Activated effector memory CD4-positive, alpha-beta T cell treated with Interleukin-2 at 50 U/mL for 16 hours (primary cell): ENCODE data around the gene GALR2.

Experiments used
- DNase-seq: peaks from one replicate; pipeline ENCODE4 v3.0.0-alpha.2; 2020

GALR2 gene

GRCh38 chr17:76080768-76081287 lies 6.2 kb downstream of the GALR2 start:
- DNase-seq = no peak

- no peak for DNase-seq
Observed at GRCh38 chr17:76081295-76082210, 7.0 kb downstream of the GALR2 start.

- no peak for DNase-seq
Observed at GRCh38 chr17:76082326-76083251, 8.0 kb downstream of the GALR2 start.

GRCh38 chr17:76083536-76084182 lies 9.1 kb downstream of the GALR2 start:
- DNase-seq = no peak

- DNase-seq = no peak
Observed at GRCh38 chr17:76085066-76085730, 10.6 kb downstream of the GALR2 start.

GRCh38 chr17:76085731-76086366 lies 11.3 kb downstream of the GALR2 start:
- DNase-seq = no peak

GRCh38 chr17:76086384-76086783 lies 11.8 kb downstream of the GALR2 start:
- no peak for DNase-seq

GRCh38 chr17:76087531-76087930 lies 12.9 kb downstream of the GALR2 start:
- no peak for DNase-seq

- no peak for DNase-seq
Observed at GRCh38 chr17:76088041-76088867, 13.7 kb downstream of the GALR2 start.

- no peak for DNase-seq
Observed at GRCh38 chr17:76088868-76089576, 14.4 kb downstream of the GALR2 start.

- DNase-seq = no peak
Observed at GRCh38 chr17:76089680-76090516, 15.3 kb downstream of the GALR2 start.

- DNase-seq = no peak
Observed at GRCh38 chr17:76090517-76091129, 16.0 kb downstream of the GALR2 start.

GRCh38 chr17:76091526-76092286 lies 17.1 kb downstream of the GALR2 start:
- no peak for DNase-seq

GRCh38 chr17:76092526-76093413 lies 18.2 kb downstream of the GALR2 start:
- no peak for DNase-seq

- no peak for DNase-seq
Observed at GRCh38 chr17:76094046-76094445, 19.5 kb downstream of the GALR2 start.

GRCh38 chr17:76095943-76096342 lies 21.4 kb downstream of the GALR2 start:
- no peak for DNase-seq
